GM23248 (cell line): ENCODE results near the gene TARS3.

Experiments
- EZH2 ChIP-seq: fragments of 200-600 bp; sonication (generic); IDR thresholded peaks from 2 replicates; pipeline ENCODE4 v1.6.1; 2018; ENCODE audit warnings: antibody characterized with exemption, mild to moderate bottlenecking; ENCODE audit not compliant: insufficient read depth, poor library complexity, severe bottlenecking
- EZH2phosphoT487 ChIP-seq: fragments of 200-600 bp; sonication (generic); IDR thresholded peaks from 2 replicates; pipeline ENCODE4 v1.6.1; 2018; ENCODE audit warnings: antibody characterized with exemption, moderate library complexity, mild to moderate bottlenecking, low read depth; ENCODE audit not compliant: insufficient read depth

GRCh38 chr15:101725073-101725472 is 800 bp upstream of the TARS3 start:
- no peak for TF ChIP-seq EZH2
- no peak for TF ChIP-seq EZH2phosphoT487
